GM10266 (cell line): ENCODE results near the gene TULP4.

Experiments used
- DNase-seq: peaks from one replicate; pipeline ENCODE4 v3.0.0; 2012; ENCODE audit errors: extremely low spot score
- CTCF ChIP-seq: IDR thresholded peaks from 2 replicates; pipeline ENCODE4 v1.5.1; 2012; ENCODE audit warnings: mild to moderate bottlenecking, low read depth; ENCODE audit not compliant: control insufficient read depth, insufficient read depth; ENCODE audit errors: missing control alignments

Gene TULP4

GRCh38 chr6:158381214-158381613 lies 68.9 kb downstream of the TULP4 start:
- no peak for DNase-seq
- TF ChIP-seq CTCF: no peak

GRCh38 chr6:158382491-158382890 lies 70.2 kb downstream of the TULP4 start:
- DNase-seq: no peak
- no peak for TF ChIP-seq CTCF

GRCh38 chr6:158383057-158383456 lies 70.8 kb downstream of the TULP4 start:
- no peak for TF ChIP-seq CTCF
- DNase-seq: no peak

GRCh38 chr6:158383542-158383941 lies 71.3 kb downstream of the TULP4 start:
- no peak for DNase-seq
- no peak for TF ChIP-seq CTCF

- TF ChIP-seq CTCF: no peak
These were observed 72.4 kb downstream of the TULP4 start for GRCh38 chr6:158384671-158385110.

GRCh38 chr6:158387036-158387435 lies 74.8 kb downstream of the TULP4 start:
- no peak for TF ChIP-seq CTCF
- no peak for DNase-seq

More at GRCh38 chr6:158384671-158385110, 72.4 kb downstream of the TULP4 start:
- no peak for DNase-seq

- TF ChIP-seq CTCF: no peak
- DNase-seq: no peak
These were observed 75.3 kb downstream of the TULP4 start for GRCh38 chr6:158387578-158387977.
